Activated B cell treated with CpG ODN at 0.5 μM for 24 hours (primary cell): ENCODE results near the gene GPR39. TPM values are rescaled to one million over a fixed set of nuclear protein-coding genes. Genes with fewer than 3 reads are reported as not detected.

Experiments used
- ATAC-seq: fragments of 200-7000 bp; cut with Tn5 transposase; one replicate; pipeline ENCODE4 v1.10.0; 2021; ENCODE audit warnings: low read depth, mild to moderate bottlenecking, moderate library complexity
- CTCF ChIA-PET: fragments of 350-600 bp; sonication (Branson Sonifier 250); formaldehyde crosslinking; loops from one replicate; lab custom pipeline; 2021; ENCODE audit warnings: antibody characterized with exemption; lab: Charles Lee
- POLR2A ChIA-PET: fragments of 350-600 bp; sonication (Branson Sonifier 250); formaldehyde crosslinking; loops from one replicate; lab custom pipeline; 2021; ENCODE audit warnings: antibody characterized with exemption; lab: Charles Lee
- DNase-seq: peaks from one replicate; pipeline ENCODE4 v3.0.0; 2022
- H3K27ac Mint-ChIP-seq: one replicate; pipeline ENCODE4 v1.8.0; 2020; ENCODE audit warnings: mixed read lengths
- H3K27me3 Mint-ChIP-seq: one replicate; pipeline ENCODE4 v1.8.0; 2021; ENCODE audit warnings: mixed read lengths
- H3K36me3 Mint-ChIP-seq: one replicate; pipeline ENCODE4 v1.8.0; 2021; ENCODE audit warnings: low read depth, mixed read lengths
- H3K4me1 Mint-ChIP-seq: one replicate; pipeline ENCODE4 v1.8.0; 2021; ENCODE audit warnings: mixed read lengths
- H3K4me3 Mint-ChIP-seq: one replicate; pipeline ENCODE4 v1.8.0; 2020; ENCODE audit warnings: mild to moderate bottlenecking, mixed read lengths
- H3K9me3 Mint-ChIP-seq: one replicate; pipeline ENCODE4 v1.8.0; 2020; ENCODE audit warnings: mixed read lengths
- intact Hi-C: fragments of 100-400 bp; cut with micrococcal nuclease; formaldehyde crosslinking; loops from one replicate; pipeline ENCODE4 v1.15.1; 2024
- total RNA-seq: library from RNA; stranded (reverse); gene quantifications from 2 replicates; pipeline ENCODE4 v1.2.3, GENCODE V29; 2022
- TF ChIP-seq, protein P1 (sequence below): fragments of 200-600 bp; IDR thresholded peaks from one replicate; pipeline ENCODE4 v1.8.0; 2022; ENCODE audit warnings: antibody characterized with exemption, mild to moderate bottlenecking

GPR39 gene
- total RNA-seq, 1 donor from 2014 or later = not detected

DNA sequence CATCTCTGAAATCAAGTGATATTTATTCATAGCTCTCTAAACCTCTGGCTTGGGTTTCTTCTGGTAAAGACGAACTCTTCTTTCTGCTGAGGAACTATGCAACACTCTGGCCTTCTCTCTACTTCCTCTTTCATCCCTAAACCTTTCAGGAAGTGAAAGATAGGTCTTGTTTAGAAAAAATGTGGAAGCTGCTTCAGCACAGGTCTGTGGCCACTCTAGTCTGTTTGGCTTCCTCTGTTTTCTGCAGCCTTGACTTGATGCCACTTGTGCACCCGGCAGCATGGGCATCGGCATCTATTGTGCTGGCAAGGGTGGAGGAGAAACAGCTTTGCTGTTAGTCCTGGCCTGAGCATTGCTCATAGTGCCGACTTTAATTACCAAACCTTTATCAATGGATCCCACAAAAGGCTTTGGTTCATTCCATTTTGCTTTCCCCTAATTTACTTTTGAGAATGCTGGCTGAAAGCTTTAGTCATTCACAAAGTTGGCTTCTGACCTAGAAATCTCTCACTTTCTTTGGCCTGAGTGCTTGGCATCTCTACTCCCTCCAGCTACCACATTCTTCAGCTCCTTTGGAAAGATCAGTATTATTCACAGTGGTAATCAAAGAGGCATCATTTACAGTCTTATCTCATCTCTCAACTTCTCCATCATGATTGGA, 32.0 kb upstream of the GPR39 start:
- Mint-ChIP-seq H3K36me3 (no peaks in the 10 kb centered on the region), H3K4me3 (no peak overlapping the region), H3K27ac (no peak overlapping the region), H3K27me3 (no peaks in the 10 kb centered on the region), H3K4me1 (peaks cover 3% of the 10 kb centered on the region), H3K9me3 (peaks cover 5% of the 10 kb centered on the region)
- POLR2A ChIA-PET = no interaction called here
- TF ChIP-seq, protein P1, sequence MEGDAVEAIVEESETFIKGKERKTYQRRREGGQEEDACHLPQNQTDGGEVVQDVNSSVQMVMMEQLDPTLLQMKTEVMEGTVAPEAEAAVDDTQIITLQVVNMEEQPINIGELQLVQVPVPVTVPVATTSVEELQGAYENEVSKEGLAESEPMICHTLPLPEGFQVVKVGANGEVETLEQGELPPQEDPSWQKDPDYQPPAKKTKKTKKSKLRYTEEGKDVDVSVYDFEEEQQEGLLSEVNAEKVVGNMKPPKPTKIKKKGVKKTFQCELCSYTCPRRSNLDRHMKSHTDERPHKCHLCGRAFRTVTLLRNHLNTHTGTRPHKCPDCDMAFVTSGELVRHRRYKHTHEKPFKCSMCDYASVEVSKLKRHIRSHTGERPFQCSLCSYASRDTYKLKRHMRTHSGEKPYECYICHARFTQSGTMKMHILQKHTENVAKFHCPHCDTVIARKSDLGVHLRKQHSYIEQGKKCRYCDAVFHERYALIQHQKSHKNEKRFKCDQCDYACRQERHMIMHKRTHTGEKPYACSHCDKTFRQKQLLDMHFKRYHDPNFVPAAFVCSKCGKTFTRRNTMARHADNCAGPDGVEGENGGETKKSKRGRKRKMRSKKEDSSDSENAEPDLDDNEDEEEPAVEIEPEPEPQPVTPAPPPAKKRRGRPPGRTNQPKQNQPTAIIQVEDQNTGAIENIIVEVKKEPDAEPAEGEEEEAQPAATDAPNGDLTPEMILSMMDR = no peak
- DNase-seq = no peak
- intact Hi-C loops = no loop called here
- ATAC-seq = no peak
- CTCF ChIA-PET = no interaction called here

DNA sequence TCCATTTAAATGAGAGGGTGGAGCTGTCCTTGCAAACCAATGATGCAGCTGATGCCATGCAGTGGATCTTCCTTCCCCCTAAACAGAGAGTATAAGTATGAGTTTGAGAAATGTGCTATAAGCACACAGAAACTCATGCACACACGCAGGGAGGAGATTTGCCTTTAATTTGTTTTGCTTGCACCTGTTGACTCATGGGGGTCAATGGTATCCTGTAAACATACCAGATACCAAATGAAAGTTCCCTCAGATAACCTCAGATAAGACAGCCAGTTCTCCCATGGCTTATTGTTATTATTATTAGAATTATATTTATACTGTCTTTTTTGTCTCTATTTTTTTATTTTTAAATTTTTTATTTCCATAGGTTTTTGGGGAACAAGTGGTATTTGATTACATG, 29.5 kb upstream of the GPR39 start:
- CTCF ChIA-PET = no interaction called here
- Mint-ChIP-seq H3K27ac (no peak overlapping the region), H3K36me3 (no peaks in the 10 kb centered on the region), H3K4me1 (peaks cover 3% of the 10 kb centered on the region), H3K9me3 (peaks cover 2% of the 10 kb centered on the region), H3K27me3 (no peaks in the 10 kb centered on the region), H3K4me3 (no peak overlapping the region)
- DNase-seq = no peak
- POLR2A ChIA-PET = no interaction called here
- intact Hi-C loops = no loop called here
- no peak for ATAC-seq
- TF ChIP-seq, protein P1 = no peak

DNA sequence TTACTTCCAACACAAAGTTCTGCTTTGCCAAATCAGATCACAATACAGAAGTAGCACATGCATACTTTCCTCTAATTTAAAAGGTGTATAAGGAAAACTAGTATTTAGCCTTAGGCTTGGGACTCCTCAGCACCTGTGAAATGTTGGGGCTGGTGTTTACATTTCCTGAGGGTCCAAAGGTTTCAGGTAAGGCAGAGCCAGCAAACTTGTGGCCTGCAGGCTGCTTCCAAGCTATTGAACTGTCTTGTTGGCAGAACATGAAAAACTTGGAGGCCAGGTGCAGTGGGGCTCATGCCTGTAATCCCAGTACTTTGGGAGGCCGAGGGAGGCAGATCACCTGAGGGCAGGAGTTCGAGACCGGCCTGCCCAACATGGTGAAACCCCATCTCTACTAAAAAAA, 26.5 kb upstream of the GPR39 start:
- no peak overlapping the region for H3K27ac Mint-ChIP-seq
- ChIA-PET CTCF (no interaction called here), POLR2A (no interaction called here)
- DNase-seq (no peak), ATAC-seq (no peak)
- H3K4me1 Mint-ChIP-seq = no peaks in the 10 kb centered on the region
- TF ChIP-seq, protein P1 = no peak
- no peaks in the 10 kb centered on the region for H3K36me3 Mint-ChIP-seq
- no peaks in the 10 kb centered on the region for H3K27me3 Mint-ChIP-seq
- H3K4me3 Mint-ChIP-seq = no peak overlapping the region
- intact Hi-C loops = no loop called here
- peaks cover 2% of the 10 kb centered on the region for H3K9me3 Mint-ChIP-seq

DNA sequence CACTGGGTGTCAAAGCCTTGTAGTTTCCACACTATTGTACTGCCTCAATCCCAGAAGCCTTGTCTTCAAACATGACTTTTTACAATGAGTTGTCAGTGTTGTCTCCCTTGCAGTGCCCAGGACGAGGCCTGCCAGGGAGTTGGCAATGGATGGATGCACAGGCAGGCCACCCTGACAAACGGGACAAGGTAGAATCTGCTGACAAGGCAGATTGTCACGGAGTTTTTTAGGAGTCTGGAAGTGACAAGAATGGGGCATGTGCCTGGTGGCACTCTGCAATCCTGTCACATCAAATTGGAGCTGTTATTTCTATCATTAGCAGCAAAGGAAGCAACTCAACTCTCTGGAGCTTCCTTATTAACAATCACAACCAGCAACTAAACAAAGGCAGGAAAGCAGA, 25.2 kb upstream of the GPR39 start:
- H3K4me1 Mint-ChIP-seq = no peaks in the 10 kb centered on the region
- peaks cover 8% of the 10 kb centered on the region for H3K9me3 Mint-ChIP-seq
- H3K27ac Mint-ChIP-seq = no peak overlapping the region
- H3K4me3 Mint-ChIP-seq = no peak overlapping the region
- CTCF ChIA-PET = no interaction called here
- POLR2A ChIA-PET = no interaction called here
- TF ChIP-seq, protein P1 = no peak
- H3K36me3 Mint-ChIP-seq = no peaks in the 10 kb centered on the region
- no peaks in the 10 kb centered on the region for H3K27me3 Mint-ChIP-seq
- DNase-seq (no peak), ATAC-seq (no peak)
- intact Hi-C loops = no loop called here

DNA sequence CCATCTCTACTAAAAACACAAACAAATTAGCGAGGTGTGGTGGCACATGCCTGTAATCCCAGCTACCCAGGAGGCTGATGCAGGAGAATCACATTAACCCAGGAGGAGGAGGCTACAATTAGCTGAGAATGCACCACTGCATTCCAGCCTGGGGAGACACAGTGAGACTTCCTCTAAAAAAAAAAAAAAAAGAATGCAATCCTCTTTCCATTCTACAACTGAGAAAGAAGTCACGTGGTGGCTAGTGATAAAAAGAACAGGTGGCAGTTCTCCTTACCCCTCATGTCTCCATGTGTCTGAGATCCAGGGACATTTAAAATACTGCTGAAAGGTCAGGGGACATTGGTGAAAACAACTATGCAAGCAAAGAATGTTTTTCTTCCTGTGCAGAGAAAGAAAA, 24.4 kb upstream of the GPR39 start:
- Mint-ChIP-seq H3K27ac (no peak overlapping the region), H3K4me3 (no peak overlapping the region), H3K27me3 (no peaks in the 10 kb centered on the region), H3K4me1 (no peaks in the 10 kb centered on the region), H3K36me3 (no peaks in the 10 kb centered on the region), H3K9me3 (peaks cover 8% of the 10 kb centered on the region)
- ChIA-PET CTCF (no interaction called here), POLR2A (no interaction called here)
- intact Hi-C loops = no loop called here
- ATAC-seq (no peak), DNase-seq (no peak)
- TF ChIP-seq, protein P1 = no peak
